ENCODE data around the gene RNF212B. TPM values are rescaled to one million over a fixed set of nuclear protein-coding genes. Genes with fewer than 3 reads are reported as not detected.

RNF212B gene
- total RNA-seq, 1 experiment from 2014 or later, result not detected

DNA sequence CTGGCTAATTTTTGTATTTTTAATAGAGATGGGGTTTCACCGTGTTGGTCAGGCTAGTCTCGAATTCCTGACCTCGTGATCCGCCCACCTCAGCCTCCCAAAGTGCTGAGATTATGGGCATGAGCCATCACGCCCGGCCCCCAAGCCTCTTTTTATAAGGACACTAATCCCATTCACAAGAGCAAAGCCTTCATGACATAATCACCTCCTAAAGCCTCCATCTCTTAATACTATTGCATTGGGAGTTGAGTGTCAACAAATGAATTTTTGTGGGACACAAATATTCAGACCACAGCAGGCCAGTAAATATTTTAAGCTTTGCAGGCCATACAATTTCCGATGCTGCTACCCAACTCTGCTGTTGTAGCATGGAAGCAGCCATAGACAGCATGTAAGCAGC lies 10.9 kb downstream of the RNF212B start:
- Mint-ChIP-seq H3K27ac (ENCODE audit: unreplicated experiment) (no peak overlapping the region), H3K27me3 (ENCODE audit: insufficient read depth, unreplicated experiment) (no peaks in the 10 kb centered on the region), H3K4me3 (ENCODE audit: unreplicated experiment) (no peak overlapping the region), H3K4me1 (ENCODE audit: low read depth, unreplicated experiment) (peaks cover 27% of the 10 kb centered on the region), H3K36me3 (ENCODE audit: insufficient read depth, unreplicated experiment) (no peaks in the 10 kb centered on the region), H3K9me3 (ENCODE audit: unreplicated experiment) (no peaks in the 10 kb centered on the region)
- Histone ChIP-seq H3K27me3 (replicated peaks; ENCODE audit: control insufficient read depth, insufficient read depth, low read length) (no peaks in the 10 kb centered on the region), H3K4me3 (ENCODE audit: low read depth, low read length) (no peak overlapping the region), H3K36me3 (ENCODE audit: control insufficient read depth, insufficient read depth, low read length) (no peaks in the 10 kb centered on the region), H3K9me3 (no peaks in the 10 kb centered on the region), H3K4me1 (peaks cover 16% of the 10 kb centered on the region)
- POLR2A ChIA-PET, result no interaction called here
- TF ChIP-seq, protein P1, sequence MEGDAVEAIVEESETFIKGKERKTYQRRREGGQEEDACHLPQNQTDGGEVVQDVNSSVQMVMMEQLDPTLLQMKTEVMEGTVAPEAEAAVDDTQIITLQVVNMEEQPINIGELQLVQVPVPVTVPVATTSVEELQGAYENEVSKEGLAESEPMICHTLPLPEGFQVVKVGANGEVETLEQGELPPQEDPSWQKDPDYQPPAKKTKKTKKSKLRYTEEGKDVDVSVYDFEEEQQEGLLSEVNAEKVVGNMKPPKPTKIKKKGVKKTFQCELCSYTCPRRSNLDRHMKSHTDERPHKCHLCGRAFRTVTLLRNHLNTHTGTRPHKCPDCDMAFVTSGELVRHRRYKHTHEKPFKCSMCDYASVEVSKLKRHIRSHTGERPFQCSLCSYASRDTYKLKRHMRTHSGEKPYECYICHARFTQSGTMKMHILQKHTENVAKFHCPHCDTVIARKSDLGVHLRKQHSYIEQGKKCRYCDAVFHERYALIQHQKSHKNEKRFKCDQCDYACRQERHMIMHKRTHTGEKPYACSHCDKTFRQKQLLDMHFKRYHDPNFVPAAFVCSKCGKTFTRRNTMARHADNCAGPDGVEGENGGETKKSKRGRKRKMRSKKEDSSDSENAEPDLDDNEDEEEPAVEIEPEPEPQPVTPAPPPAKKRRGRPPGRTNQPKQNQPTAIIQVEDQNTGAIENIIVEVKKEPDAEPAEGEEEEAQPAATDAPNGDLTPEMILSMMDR (IDR thresholded peaks at IDR 0.05; ENCODE audit: insufficient read depth in 1 of 2, low read depth in 1 of 2, low read length in 1 of 2, severe bottlenecking in 1 of 2, unreplicated experiment in 1 of 2), result no peak
- BruUV-seq (replicated peaks), result no TSS peak
- CTCF ChIA-PET, result interaction anchor here (0.7 kb wide), 1 partner anchor 311 kb away, joined by 12 read pairs; no protein-coding TSS in a partner anchor
- DNase-seq, result no peak
- intact Hi-C loops (cut with micrococcal nuclease; ENCODE audit: unreplicated experiment), result no loop called here

DNA sequence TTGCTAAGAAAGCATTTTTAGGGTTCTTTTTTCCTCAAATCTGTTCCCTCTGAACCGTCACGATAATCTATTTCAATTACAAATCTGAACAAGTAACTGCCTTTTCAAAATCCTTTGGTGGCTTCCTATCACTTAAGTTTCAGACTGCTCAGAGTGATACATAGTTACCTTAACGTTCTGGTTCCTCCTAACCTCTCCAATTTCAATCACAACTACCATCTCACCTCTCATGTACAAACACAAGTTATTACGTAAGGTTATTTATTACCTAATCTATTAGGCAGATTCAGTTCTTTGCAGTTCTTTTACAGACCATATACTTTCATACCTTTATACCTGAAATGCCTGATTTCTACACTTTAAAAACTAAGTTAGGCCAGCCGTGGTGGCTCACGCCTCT lies 12.1 kb downstream of the RNF212B start:
- no peak for DNase-seq
- intact Hi-C loops (cut with micrococcal nuclease; ENCODE audit: unreplicated experiment), result no loop called here
- Histone ChIP-seq H3K4me1 (peaks cover 10% of the 10 kb centered on the region), H3K9me3 (no peaks in the 10 kb centered on the region), H3K27me3 (replicated peaks; ENCODE audit: control insufficient read depth, insufficient read depth, low read length) (no peaks in the 10 kb centered on the region), H3K4me3 (ENCODE audit: low read depth, low read length) (no peak overlapping the region), H3K36me3 (ENCODE audit: control insufficient read depth, insufficient read depth, low read length) (no peaks in the 10 kb centered on the region)
- Mint-ChIP-seq H3K27ac (ENCODE audit: unreplicated experiment) (no peak overlapping the region), H3K4me1 (ENCODE audit: low read depth, unreplicated experiment) (peaks cover 25% of the 10 kb centered on the region), H3K27me3 (ENCODE audit: insufficient read depth, unreplicated experiment) (no peaks in the 10 kb centered on the region), H3K9me3 (ENCODE audit: unreplicated experiment) (no peaks in the 10 kb centered on the region), H3K36me3 (ENCODE audit: insufficient read depth, unreplicated experiment) (no peaks in the 10 kb centered on the region), H3K4me3 (ENCODE audit: unreplicated experiment) (no peak overlapping the region)
- no TSS peak for BruUV-seq (replicated peaks)
- TF ChIP-seq, protein P1 (IDR thresholded peaks at IDR 0.05; ENCODE audit: insufficient read depth in 1 of 2, low read depth in 1 of 2, low read length in 1 of 2, severe bottlenecking in 1 of 2, unreplicated experiment in 1 of 2), result no peak
- ChIA-PET CTCF (no interaction called here), POLR2A (no interaction called here)

DNA sequence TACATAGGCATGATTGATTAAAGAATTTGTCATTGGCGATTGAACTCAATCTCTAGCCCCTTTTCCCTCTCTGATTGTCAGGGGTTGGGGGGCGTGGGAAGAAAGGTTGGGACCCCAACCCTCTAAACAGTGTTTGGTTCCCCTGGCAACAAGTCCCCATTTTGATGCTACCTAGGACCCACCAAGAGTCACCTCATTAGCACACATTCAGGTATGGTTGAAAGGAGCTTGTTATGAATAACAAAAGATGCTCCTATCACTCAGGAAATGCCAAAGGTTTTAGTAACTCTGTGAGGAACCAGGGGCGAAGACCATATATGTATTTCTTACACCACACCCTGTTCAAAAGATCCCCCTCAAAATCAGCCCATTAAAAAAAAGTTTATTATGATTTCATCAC lies 14.3 kb downstream of the RNF212B start:
- Mint-ChIP-seq H3K9me3 (ENCODE audit: unreplicated experiment) (no peaks in the 10 kb centered on the region), H3K4me3 (ENCODE audit: unreplicated experiment) (no peak overlapping the region), H3K4me1 (ENCODE audit: low read depth, unreplicated experiment) (peaks cover 13% of the 10 kb centered on the region), H3K27ac (ENCODE audit: unreplicated experiment) (no peak overlapping the region), H3K27me3 (ENCODE audit: insufficient read depth, unreplicated experiment) (no peaks in the 10 kb centered on the region), H3K36me3 (ENCODE audit: insufficient read depth, unreplicated experiment) (no peaks in the 10 kb centered on the region)
- ChIA-PET CTCF (no interaction called here), POLR2A (no interaction called here)
- intact Hi-C loops (cut with micrococcal nuclease; ENCODE audit: unreplicated experiment), result no loop called here
- TF ChIP-seq, protein P1 (IDR thresholded peaks at IDR 0.05; ENCODE audit: insufficient read depth in 1 of 2, low read depth in 1 of 2, low read length in 1 of 2, severe bottlenecking in 1 of 2, unreplicated experiment in 1 of 2), result no peak
- Histone ChIP-seq H3K4me1 (no peaks in the 10 kb centered on the region), H3K36me3 (ENCODE audit: control insufficient read depth, insufficient read depth, low read length) (no peaks in the 10 kb centered on the region), H3K27me3 (replicated peaks; ENCODE audit: control insufficient read depth, insufficient read depth, low read length) (no peaks in the 10 kb centered on the region), H3K4me3 (ENCODE audit: low read depth, low read length) (no peak overlapping the region), H3K9me3 (no peaks in the 10 kb centered on the region)
- BruUV-seq (replicated peaks), result no TSS peak
- DNase-seq, result no peak

Data from Caco-2 (cell line).